ENCODE measurements around the gene SIL1. TPM values are rescaled to one million over a fixed set of nuclear protein-coding genes. Genes with fewer than 3 reads are reported as not detected.

SIL1 gene
- total and polyA plus RNA-seq, 2 of the 8 experiments (the other 6 are each of a cell fraction or from before 2014, with no cell fraction given): 8.3 to 12.8 TPM

DNA sequence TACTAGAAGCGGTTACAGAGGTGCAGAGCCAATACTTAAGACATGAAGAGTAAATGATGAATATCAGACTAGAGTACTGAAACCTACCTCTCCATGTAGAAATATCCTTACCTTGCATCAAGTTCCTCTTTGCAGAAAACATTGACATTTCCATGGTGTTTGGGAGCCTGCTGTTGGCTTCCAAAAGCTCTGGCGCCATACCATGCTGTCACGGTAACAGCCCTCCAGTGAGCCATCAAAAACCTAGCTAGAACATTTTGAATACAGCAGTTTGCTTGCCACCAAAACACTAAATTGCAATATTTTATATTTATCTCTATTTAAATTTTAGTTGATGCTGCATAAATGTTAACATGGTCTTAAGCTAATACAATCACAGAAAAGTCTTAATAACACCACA is 179.0 kb downstream of the SIL1 start:
- 91% methylated on average over 3 of the region's 3 CpGs; no CpG with 5 or more reads in 1 of the 2 experiments for WGBS, 2 experiments (ENCODE audit: extremely low coverage in 1 of 2, insufficient coverage in 1 of 2, insufficient read length in 1 of 2, insufficient replicate concordance in 2 of 2, low coverage in 1 of 2, low lambda C conversion rate in 2 of 2, missing lambda C conversion rate in 1 of 2)
- Histone ChIP-seq H3K9ac (replicated peaks in 1 of 4; ENCODE audit: extremely low read depth in 1 of 4, low read depth in 3 of 4, low read length in 3 of 4) (no peak overlapping the region), H3K79me2 (ENCODE audit: control insufficient read depth in 1 of 2, insufficient read depth in 2 of 2, low read length in 2 of 2) (no peaks in the 10 kb centered on the region), H3K36me3 (ENCODE audit: control insufficient read depth in 2 of 4, insufficient read depth in 4 of 4, low read length in 3 of 4) (no peaks in the 10 kb centered on the region), H3K4me2 (ENCODE audit: insufficient read depth in 1 of 2, low read depth in 2 of 2, low read length in 2 of 2) (no peak overlapping the region), H3K56ac (replicated peaks; ENCODE audit: insufficient read length, low read depth, low read length) (no peak overlapping the region), H2AK5ac (ENCODE audit: low read depth, low read length) (no peak overlapping the region), H2BK20ac (ENCODE audit: low read length) (no peak overlapping the region), H3K27me3 (replicated peaks in 1 of 4; ENCODE audit: control insufficient read depth in 3 of 4, extremely low read depth in 1 of 4, insufficient read depth in 3 of 4, low read length in 3 of 4) (no peaks in the 10 kb centered on the region), H3K23ac (ENCODE audit: insufficient read length) (no peak overlapping the region), H3K18ac (ENCODE audit: extremely low read depth, low read length) (no peak overlapping the region), H4K8ac (ENCODE audit: extremely low read depth, insufficient read depth, low read length) (no peak overlapping the region), H2BK120ac (replicated peaks; ENCODE audit: low read depth, low read length) (no peak overlapping the region), H3K79me1 (ENCODE audit: low read depth, low read length) (no peaks in the 10 kb centered on the region), H3K4me3 (ENCODE audit: extremely low read depth in 1 of 4, insufficient read depth in 2 of 4, low read depth in 3 of 4, low read length in 4 of 4) (no peak overlapping the region), H3K27ac (ENCODE audit: low read depth, low read length) (no peak overlapping the region), H3K14ac (ENCODE audit: insufficient read length) (no peak overlapping the region), H2BK5ac (ENCODE audit: low read depth, low read length) (no peak overlapping the region), H2AFZ (ENCODE audit: low read length) (no peak overlapping the region), H2BK15ac (ENCODE audit: low read length) (no peak overlapping the region), H2BK12ac (ENCODE audit: low read depth, low read length) (no peak overlapping the region), H4K20me1 (replicated peaks in 1 of 2; ENCODE audit: control insufficient read depth in 1 of 2, insufficient read depth in 2 of 2, low read length in 2 of 2) (no peaks in the 10 kb centered on the region), H3K23me2 (ENCODE audit: low read depth, low read length) (no peaks in the 10 kb centered on the region), H3K4me1 (replicated peaks in 1 of 4; ENCODE audit: control insufficient read depth in 3 of 4, insufficient read depth in 4 of 4, low read length in 3 of 4) (no peaks in the 10 kb centered on the region), H3K9me3 (ENCODE audit: insufficient read depth in 2 of 2, low read depth in 1 of 2, low read length in 1 of 2) (no peaks in the 10 kb centered on the region), H4K5ac (ENCODE audit: insufficient read length, low read depth, low read length) (no peak overlapping the region), H4K91ac (replicated peaks; ENCODE audit: insufficient read length, low read length) (no peak overlapping the region), H3K4ac (replicated peaks; ENCODE audit: insufficient read length, low read depth, low read length) (no peak overlapping the region)
- DNase-seq (ENCODE audit: low read depth in 1 of 2, low spot score in 2 of 2): no peak
- FAIRE-seq: no peak
- ChIA-PET CTCF (ENCODE audit: partially characterized antibody) (interaction anchor here (1.0 kb wide), 1 partner anchor 20 kb away, joined by 3 read pairs; no protein-coding TSS in a partner anchor), POLR2A (ENCODE audit: partially characterized antibody) (interaction anchor here (1.2 kb wide), 1 partner anchor 92 kb away, joined by 3 read pairs; no protein-coding TSS in a partner anchor)
- no peak for TF ChIP-seq POLR2AphosphoS5 (IDR thresholded peaks at IDR 0.05; ENCODE audit: low read depth, low read length)
- TF ChIP-seq ASH2L (IDR thresholded peaks at IDR 0.05; ENCODE audit: low read length): no peak
- no peak for TF ChIP-seq CBX5 (IDR thresholded peaks at IDR 0.05; ENCODE audit: low read depth, low read length)
- no peak for TF ChIP-seq CBX8 (IDR thresholded peaks at IDR 0.05; ENCODE audit: borderline replicate concordance, low read depth, low read length)
- no peak for TF ChIP-seq ZNF274 (IDR thresholded peaks at IDR 0.05; ENCODE audit: borderline replicate concordance, extremely low read depth, low read length)
- TF ChIP-seq, protein P1, sequence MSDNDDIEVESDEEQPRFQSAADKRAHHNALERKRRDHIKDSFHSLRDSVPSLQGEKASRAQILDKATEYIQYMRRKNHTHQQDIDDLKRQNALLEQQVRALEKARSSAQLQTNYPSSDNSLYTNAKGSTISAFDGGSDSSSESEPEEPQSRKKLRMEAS (IDR thresholded peaks at IDR 0.05): no peak
- no peak for TF ChIP-seq SIRT6 (IDR thresholded peaks at IDR 0.05; ENCODE audit: low read length)
- TF ChIP-seq EZH2 (IDR thresholded peaks at IDR 0.05; ENCODE audit: low read depth, low read length, severe bottlenecking): no peak
- no peak for TF ChIP-seq GABPA (IDR thresholded peaks at IDR 0.05; ENCODE audit: borderline replicate concordance, insufficient read depth, low read length)
- no peak for TF ChIP-seq FOSL1 (IDR thresholded peaks at IDR 0.05; ENCODE audit: insufficient read depth, low read depth, low read length)
- TF ChIP-seq PHF8 (conservative IDR thresholded peaks at IDR 0.05; ENCODE audit: low read depth, low read length): no peak
- no peak for TF ChIP-seq EP300 (IDR thresholded peaks at IDR 0.05; ENCODE audit: borderline replicate concordance in 1 of 2, low read depth in 2 of 2, low read length in 2 of 2)
- TF ChIP-seq HDAC2 (IDR thresholded peaks at IDR 0.05; ENCODE audit: borderline replicate concordance in 1 of 2, low read depth in 2 of 2, low read length in 2 of 2): no peak
- TF ChIP-seq TCF12 (IDR thresholded peaks at IDR 0.05; ENCODE audit: low read depth, low read length): no peak
